Loucy (cell line): ENCODE measurements around the gene ISLR2.

Experiments
- EZH2phosphoT487 ChIP-seq: fragments of 200-600 bp; IDR thresholded peaks from 2 replicates; pipeline ENCODE4 v1.6.1; 2018; ENCODE audit warnings: antibody characterized with exemption, mild to moderate bottlenecking, moderate library complexity, borderline replicate concordance
- TF ChIP-seq, protein P1 (sequence below): fragments of 200-600 bp; sonication (generic); conservative IDR thresholded peaks from 2 replicates; pipeline ENCODE4 v1.5.1; 2014; ENCODE audit warnings: mild to moderate bottlenecking, antibody characterized with exemption, low read length

GRCh38 chr15:74138642-74139041 lies 8.3 kb downstream of the ISLR2 start:
- TF ChIP-seq, protein P1, sequence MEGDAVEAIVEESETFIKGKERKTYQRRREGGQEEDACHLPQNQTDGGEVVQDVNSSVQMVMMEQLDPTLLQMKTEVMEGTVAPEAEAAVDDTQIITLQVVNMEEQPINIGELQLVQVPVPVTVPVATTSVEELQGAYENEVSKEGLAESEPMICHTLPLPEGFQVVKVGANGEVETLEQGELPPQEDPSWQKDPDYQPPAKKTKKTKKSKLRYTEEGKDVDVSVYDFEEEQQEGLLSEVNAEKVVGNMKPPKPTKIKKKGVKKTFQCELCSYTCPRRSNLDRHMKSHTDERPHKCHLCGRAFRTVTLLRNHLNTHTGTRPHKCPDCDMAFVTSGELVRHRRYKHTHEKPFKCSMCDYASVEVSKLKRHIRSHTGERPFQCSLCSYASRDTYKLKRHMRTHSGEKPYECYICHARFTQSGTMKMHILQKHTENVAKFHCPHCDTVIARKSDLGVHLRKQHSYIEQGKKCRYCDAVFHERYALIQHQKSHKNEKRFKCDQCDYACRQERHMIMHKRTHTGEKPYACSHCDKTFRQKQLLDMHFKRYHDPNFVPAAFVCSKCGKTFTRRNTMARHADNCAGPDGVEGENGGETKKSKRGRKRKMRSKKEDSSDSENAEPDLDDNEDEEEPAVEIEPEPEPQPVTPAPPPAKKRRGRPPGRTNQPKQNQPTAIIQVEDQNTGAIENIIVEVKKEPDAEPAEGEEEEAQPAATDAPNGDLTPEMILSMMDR: no peak
- no peak for TF ChIP-seq EZH2phosphoT487
